AG04450 (cell line): ENCODE measurements around the gene LRCH1. TPM values are rescaled to one million over a fixed set of nuclear protein-coding genes. Genes with fewer than 3 reads are reported as not detected.

Experiments
- CTCF ChIA-PET: fragments of 300-600, 350-600 bp; formaldehyde crosslinking; extraction: SDS; loops from one replicate; lab custom pipeline; 2022; ENCODE audit warnings: antibody characterized with exemption, inconsistent platforms; lab: Charles Lee
- POLR2A ChIA-PET: fragments of 350-600 bp; formaldehyde crosslinking; extraction: SDS; loops from one replicate; lab custom pipeline; 2021; ENCODE audit warnings: antibody characterized with exemption, inconsistent platforms; lab: Yijun Ruan, JAX
- DNase-seq: peaks from one replicate; pipeline ENCODE4 v3.0.0-alpha.2; 2011; ENCODE audit warnings: low read depth, low spot score
- H3K27ac ChIP-seq: one replicate; pipeline ENCODE4 v1.5.1; 2012; ENCODE audit warnings: low read depth, low read length, control low read depth
- H3K27me3 ChIP-seq: one replicate; pipeline ENCODE4 v1.6.0; 2012; ENCODE audit warnings: low read length; ENCODE audit not compliant: control insufficient read depth, insufficient read depth
- H3K4me3 ChIP-seq: 2 replicates; pipeline ENCODE4 v1.5.1; 2011; ENCODE audit warnings: mild to moderate bottlenecking, low read depth, low read length, control low read depth
- H3K9me3 ChIP-seq: 2 replicates; pipeline ENCODE4 v1.5.1; 2012; ENCODE audit warnings: low read length; ENCODE audit not compliant: control insufficient read depth, insufficient read depth
- polyA plus RNA-seq: library from polyadenylated mRNA; depleted of rRNA; stranded (reverse); fragments of >200 nt; gene quantifications from 2 replicates; pipeline ENCODE4 v1.2.3, GENCODE V29; 2011
- TF ChIP-seq, protein P1 (sequence below): IDR thresholded peaks from 2 replicates; pipeline ENCODE4 v1.5.1; 2011; ENCODE audit warnings: low read depth, low read length, control low read depth, inconsistent platforms

Gene LRCH1
- polyA plus RNA-seq, 1 experiment: 17.4 TPM

DNA sequence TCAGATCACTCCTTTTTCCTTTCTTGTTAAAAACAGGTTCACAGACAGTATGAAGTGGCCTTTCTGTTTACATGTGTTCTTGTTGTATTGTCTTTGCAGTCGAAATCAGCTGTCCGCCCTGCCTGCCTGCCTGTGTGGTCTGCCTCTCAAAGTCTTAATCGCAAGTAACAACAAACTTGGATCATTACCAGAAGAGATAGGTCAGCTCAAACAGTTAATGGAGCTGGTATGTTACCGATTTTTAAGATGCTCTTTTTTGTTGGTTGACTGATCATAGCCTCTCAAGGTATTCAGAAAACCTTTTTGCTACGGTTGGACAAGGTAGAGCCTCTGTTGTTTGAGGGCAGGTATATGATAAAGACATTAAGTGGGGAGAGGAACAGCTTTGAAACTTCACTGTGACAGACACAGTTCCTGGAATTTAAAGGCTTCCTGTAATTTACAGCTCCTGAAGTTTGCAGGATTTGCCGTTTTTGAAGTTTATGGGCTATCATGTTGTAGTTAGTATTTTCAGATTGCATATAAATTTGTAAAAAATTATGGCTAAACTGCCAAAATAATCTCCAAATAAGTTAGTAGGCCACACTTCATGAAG, 116.1 kb downstream of the LRCH1 start:
- H3K9me3 ChIP-seq: no peaks in the 10 kb centered on the region
- ChIA-PET POLR2A (no interaction called here), CTCF (interaction anchor here (0.6 to 1.5 kb wide), 2 partner anchors 9 to 117 kb away, joined by 3 to 5 read pairs; no protein-coding TSS in a partner anchor)
- no peaks in the 10 kb centered on the region for H3K27me3 ChIP-seq
- no peak overlapping the region for H3K27ac ChIP-seq
- no peak overlapping the region for H3K4me3 ChIP-seq
- DNase-seq: no peak
- TF ChIP-seq, protein P1, sequence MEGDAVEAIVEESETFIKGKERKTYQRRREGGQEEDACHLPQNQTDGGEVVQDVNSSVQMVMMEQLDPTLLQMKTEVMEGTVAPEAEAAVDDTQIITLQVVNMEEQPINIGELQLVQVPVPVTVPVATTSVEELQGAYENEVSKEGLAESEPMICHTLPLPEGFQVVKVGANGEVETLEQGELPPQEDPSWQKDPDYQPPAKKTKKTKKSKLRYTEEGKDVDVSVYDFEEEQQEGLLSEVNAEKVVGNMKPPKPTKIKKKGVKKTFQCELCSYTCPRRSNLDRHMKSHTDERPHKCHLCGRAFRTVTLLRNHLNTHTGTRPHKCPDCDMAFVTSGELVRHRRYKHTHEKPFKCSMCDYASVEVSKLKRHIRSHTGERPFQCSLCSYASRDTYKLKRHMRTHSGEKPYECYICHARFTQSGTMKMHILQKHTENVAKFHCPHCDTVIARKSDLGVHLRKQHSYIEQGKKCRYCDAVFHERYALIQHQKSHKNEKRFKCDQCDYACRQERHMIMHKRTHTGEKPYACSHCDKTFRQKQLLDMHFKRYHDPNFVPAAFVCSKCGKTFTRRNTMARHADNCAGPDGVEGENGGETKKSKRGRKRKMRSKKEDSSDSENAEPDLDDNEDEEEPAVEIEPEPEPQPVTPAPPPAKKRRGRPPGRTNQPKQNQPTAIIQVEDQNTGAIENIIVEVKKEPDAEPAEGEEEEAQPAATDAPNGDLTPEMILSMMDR: no peak

DNA sequence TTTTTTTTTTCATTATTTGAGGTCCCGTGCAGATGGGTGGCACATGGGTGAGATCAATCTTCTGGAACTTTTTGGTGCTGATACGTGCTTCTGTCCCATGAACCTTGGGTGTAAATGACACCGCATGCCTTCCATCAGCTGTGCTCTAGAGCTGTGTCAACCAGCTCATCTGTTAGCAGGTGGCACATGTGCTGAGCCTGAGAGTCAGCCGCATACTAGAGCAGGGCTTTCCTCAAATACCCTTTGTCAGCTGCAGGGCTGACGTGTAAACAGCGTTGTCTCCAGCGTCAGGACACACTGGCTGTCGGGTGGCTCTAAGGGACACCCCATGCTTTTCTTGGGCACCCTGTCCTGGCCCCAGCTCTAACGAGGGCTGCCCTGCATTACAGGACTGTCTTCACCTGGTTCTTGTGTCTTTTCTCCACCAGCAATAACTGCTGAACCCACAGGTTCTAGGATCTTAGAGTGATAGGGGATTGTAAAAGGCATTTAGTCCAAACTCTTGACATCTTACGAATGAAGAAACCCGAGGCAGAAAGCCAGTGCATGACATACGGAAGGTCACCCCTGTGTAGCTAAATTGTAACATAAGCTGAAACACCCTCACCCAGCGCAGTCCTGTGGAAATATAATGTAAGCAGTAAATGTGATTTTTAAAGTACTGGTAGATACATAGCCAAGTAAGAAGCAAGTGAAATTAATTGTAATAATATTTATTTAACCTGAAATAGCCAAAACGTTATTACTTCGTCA, 119.5 kb downstream of the LRCH1 start:
- ChIA-PET CTCF (no interaction called here), POLR2A (no interaction called here)

DNA sequence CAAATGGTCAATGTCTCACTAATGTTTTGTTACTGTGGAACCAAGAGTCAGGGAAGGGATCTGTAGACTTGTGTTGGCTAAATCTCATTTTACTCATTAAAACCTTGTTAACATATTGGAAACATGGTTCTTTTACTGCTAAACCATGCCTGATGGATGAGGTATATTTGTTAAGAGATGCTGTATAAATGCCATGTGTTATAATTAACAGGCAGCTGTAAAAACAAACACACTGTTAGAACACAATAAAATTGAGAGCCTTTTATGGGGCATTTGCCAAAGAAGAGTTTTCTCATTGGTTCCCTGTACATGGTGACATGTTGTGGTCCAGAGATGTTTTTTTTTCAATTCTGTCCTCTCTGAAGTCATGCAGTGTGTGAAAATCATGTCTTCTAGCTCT, 122.0 kb downstream of the LRCH1 start:
- no peaks in the 10 kb centered on the region for H3K27me3 ChIP-seq
- TF ChIP-seq, protein P1: no peak
- H3K27ac ChIP-seq: no peak overlapping the region
- H3K4me3 ChIP-seq: no peak overlapping the region
- no peak for DNase-seq
- POLR2A ChIA-PET: no interaction called here
- CTCF ChIA-PET: no interaction called here
- no peaks in the 10 kb centered on the region for H3K9me3 ChIP-seq

More for the DNA sequence above, 119.5 kb downstream of the LRCH1 start:
- H3K27ac ChIP-seq: no peak overlapping the region
- DNase-seq: no peak
- H3K9me3 ChIP-seq: no peaks in the 10 kb centered on the region
- H3K27me3 ChIP-seq: no peaks in the 10 kb centered on the region
- no peak overlapping the region for H3K4me3 ChIP-seq
- TF ChIP-seq, protein P1: no peak

GRCh38 chr13:46676378-46676725, 123.4 kb downstream of the LRCH1 start:
- TF ChIP-seq, protein P1: no peak
- Histone ChIP-seq H3K9me3 (no peaks in the 10 kb centered on the region), H3K27me3 (no peaks in the 10 kb centered on the region), H3K4me3 (no peak overlapping the region), H3K27ac (no peak overlapping the region)
- no peak for DNase-seq
- CTCF ChIA-PET: interaction anchor here (0.5 kb wide), 1 partner anchor 182 kb away, joined by 6 read pairs; no protein-coding TSS in a partner anchor
- POLR2A ChIA-PET: no interaction called here
